GM12874 (cell line): Measurements from ENCODE around the gene SLCO1B1.

Experiments
- TF ChIP-seq, protein P1 (sequence below): IDR thresholded peaks from 2 replicates; pipeline ENCODE4 v1.5.1; 2011; ENCODE audit warnings: low read depth, mild to moderate bottlenecking, control low read depth, low read length, moderate library complexity; ENCODE audit not compliant: insufficient read depth

SLCO1B1 gene

DNA sequence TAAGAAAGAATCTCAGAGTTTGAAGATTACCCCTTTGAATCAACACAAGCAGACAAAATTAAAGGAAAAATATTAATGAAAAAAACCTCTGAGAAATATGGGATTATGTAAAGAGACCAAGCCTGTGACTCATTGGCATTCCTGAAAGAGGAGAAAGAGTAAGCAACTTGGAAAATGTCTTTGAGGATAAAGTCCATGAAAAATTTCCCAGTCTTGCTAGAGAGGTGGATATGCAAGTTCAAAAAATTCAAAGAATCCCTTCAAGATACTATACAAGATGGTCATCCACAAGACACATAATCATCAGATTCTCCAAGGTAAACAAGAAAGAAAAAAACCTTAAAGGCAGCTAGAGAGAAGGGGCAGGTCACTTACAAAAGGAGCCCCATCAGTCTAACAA, 13.3 kb downstream of the SLCO1B1 start:
- TF ChIP-seq, protein P1, sequence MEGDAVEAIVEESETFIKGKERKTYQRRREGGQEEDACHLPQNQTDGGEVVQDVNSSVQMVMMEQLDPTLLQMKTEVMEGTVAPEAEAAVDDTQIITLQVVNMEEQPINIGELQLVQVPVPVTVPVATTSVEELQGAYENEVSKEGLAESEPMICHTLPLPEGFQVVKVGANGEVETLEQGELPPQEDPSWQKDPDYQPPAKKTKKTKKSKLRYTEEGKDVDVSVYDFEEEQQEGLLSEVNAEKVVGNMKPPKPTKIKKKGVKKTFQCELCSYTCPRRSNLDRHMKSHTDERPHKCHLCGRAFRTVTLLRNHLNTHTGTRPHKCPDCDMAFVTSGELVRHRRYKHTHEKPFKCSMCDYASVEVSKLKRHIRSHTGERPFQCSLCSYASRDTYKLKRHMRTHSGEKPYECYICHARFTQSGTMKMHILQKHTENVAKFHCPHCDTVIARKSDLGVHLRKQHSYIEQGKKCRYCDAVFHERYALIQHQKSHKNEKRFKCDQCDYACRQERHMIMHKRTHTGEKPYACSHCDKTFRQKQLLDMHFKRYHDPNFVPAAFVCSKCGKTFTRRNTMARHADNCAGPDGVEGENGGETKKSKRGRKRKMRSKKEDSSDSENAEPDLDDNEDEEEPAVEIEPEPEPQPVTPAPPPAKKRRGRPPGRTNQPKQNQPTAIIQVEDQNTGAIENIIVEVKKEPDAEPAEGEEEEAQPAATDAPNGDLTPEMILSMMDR, result no peak

DNA sequence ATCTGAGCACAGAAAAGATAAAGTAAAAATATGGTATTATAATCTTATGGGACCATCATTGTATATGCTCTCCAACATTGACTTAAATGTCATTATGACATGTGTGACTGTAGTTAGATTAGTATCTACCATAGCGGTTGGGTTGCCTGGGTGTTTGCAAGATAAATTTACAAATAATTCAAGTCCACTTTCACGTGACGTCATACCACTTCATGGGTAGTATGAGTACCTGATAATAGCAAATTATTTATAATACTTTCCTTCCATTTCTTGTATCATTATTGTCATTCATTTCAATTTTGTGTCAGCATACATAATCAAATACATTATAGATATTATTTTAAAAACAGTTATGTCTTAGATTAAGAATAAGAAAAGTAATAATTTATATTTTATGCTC, 20.2 kb downstream of the SLCO1B1 start:
- TF ChIP-seq, protein P1, result no peak

DNA sequence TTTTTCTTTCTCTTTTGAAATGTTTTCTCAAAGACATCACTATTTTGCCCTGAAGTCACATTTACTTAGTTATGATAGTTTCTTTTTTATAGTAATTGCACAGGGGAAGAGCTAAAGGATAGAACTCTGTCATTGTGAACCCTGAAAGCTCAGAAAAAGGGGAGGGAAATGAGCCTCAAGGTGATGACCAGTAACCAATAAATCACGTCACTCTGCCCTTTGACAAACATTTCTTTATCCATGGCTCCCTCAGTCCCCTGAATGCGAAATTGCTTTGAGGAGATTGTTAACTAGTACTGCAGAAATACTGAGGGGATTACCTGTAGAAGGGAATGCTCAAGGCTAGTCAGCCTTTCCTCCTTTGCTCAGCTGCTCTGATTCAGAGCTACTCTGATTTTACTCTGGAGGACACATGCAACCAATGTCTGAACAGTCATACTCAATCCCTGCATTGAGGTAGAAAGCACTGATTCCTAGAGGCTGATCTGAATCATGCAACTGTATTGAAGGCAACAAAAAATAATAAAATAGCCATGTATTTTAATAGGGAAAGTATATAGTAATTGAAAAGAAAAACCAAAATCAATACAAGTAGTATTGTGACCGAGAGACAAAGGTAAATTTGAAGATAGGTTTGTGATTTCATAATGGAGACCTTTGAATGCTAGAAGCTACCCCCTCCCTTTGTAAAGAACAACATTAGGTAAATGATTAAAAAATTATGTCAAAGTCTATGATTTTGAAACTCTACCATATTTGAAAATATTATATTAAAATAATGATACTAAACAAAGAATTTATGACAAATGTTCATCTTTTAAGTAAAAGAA, 24.7 kb downstream of the SLCO1B1 start:
- TF ChIP-seq, protein P1, result no peak

DNA sequence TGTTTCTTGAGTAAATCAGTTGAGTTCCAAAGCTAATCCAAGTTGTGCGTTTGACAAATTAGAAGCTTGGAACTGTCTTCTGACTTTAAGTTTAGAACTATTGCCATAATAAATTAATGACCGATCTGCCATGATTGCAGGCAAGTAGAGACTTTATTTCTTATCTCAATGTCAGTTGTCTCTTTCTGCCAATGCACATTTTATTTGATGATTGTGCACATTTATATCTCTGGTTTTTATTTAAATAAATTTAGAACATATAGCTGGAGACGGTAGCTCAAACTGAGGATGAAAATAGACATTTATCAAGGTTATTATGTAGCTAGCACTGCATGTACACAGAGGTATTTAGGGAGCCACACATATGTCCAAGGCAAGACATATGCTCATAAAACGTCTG, 34.1 kb downstream of the SLCO1B1 start:
- TF ChIP-seq, protein P1, result no peak

DNA sequence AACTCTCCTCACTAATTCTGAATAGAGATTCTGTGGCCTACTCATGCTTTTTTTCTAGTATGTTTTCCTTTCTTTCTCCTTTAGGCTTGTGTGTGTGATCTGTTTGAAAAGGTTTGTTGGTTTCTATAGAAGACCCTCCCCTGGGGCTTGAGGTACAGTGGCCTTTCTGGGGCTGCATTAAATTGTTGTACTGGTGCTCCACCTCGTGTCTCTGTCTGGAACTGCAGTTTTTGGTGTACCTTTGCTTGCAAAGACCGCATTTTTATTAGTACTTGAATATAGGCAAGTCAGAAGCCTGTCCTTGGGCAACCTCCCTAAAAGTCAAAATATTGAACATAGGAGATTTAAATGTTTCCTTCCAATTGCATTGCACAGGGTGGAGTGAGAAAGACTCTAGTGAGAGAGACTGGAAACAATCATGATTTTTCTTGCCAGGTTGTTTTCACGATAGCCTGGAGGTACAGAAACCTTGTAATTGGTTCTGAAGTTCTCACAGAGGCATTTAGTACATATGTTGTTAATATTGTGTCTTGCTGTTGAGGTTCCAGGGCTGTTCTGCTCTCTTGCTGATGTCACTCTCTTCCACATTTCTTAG, 39.0 kb downstream of the SLCO1B1 start:
- TF ChIP-seq, protein P1, result peak; percentile 70

DNA sequence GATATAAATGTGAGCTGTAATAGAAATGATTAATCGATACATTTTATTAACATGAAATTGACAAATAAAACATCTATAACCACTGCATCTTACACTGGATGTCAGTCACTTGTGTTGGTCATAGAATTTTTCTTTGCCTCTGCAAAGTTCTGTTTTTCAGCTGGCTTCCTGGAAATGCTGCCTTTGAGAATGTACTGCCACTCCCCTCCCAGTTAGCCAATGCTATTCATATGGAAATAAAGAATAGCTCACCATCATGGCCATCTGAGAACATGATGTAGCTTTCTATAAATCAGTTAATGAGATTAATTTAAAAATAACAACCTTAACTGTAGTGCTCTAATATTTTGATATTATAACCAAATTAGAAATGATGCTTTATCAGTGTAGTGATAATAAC, 41.1 kb downstream of the SLCO1B1 start:
- TF ChIP-seq, protein P1, result no peak

DNA sequence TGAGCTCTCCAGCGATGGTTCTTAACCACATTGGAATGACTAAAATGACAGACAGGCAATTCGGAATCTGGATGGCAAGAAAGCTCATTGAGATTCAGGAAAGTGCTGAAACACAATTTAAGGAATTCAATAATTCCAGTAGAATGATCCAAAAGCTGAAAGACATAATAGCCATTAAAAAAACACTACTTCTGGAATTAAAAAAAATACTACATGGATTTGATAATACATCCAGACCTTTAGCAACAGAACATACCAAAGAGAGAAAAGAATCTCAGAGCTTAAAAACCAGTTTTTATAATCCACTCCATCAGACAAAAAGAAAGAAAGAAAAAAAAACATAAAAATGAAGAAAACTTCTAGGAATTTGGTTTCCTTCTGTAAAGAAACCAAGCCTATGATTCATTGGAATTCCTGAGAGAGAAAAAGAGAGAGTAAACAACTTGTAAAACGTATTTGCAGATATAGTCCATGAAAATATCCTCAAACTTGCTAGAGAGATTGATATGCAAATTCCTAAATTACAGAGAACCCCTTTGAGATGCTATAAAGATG, 52.8 kb downstream of the SLCO1B1 start:
- TF ChIP-seq, protein P1, result no peak
